ENCODE results near the gene DIP2A. TPM values are rescaled to one million over a fixed set of nuclear protein-coding genes. Genes with fewer than 3 reads are reported as not detected.

The DIP2A gene
- total and polyA plus RNA-seq, 2 of the 8 experiments (the other 6 are each of a cell fraction or from before 2014, with no cell fraction given), result 16.0 to 27.1 TPM

- Histone ChIP-seq H3K23me2 (ENCODE audit: low read depth, low read length) (no peaks in the 10 kb centered on the region), H2BK12ac (ENCODE audit: low read depth, low read length) (no peak overlapping the region), H2AK5ac (ENCODE audit: low read depth, low read length) (no peak overlapping the region), H3K9me3 (ENCODE audit: insufficient read depth in 2 of 2, low read depth in 1 of 2, low read length in 1 of 2) (no peaks in the 10 kb centered on the region), H3K23ac (ENCODE audit: insufficient read length) (no peak overlapping the region), H4K20me1 (replicated peaks in 1 of 2; ENCODE audit: control insufficient read depth in 1 of 2, insufficient read depth in 2 of 2, low read length in 2 of 2) (no peaks in the 10 kb centered on the region), H3K79me1 (ENCODE audit: low read depth, low read length) (no peaks in the 10 kb centered on the region; the same call in 1 of the 2 replicates), H3K14ac (ENCODE audit: insufficient read length) (no peak overlapping the region), H3K4me2 (ENCODE audit: insufficient read depth in 1 of 2, low read depth in 2 of 2, low read length in 2 of 2) (no peak overlapping the region), H4K5ac (ENCODE audit: insufficient read length, low read depth, low read length) (no peak overlapping the region), H2BK20ac (ENCODE audit: low read length) (no peak overlapping the region), H2BK120ac (replicated peaks; ENCODE audit: low read depth, low read length) (no peak overlapping the region), H2AFZ (ENCODE audit: low read length) (no peak overlapping the region), H3K56ac (replicated peaks; ENCODE audit: insufficient read length, low read depth, low read length) (no peak overlapping the region), H3K9ac (replicated peaks in 1 of 4; ENCODE audit: extremely low read depth in 1 of 4, low read depth in 3 of 4, low read length in 3 of 4) (no peak overlapping the region), H3K36me3 (ENCODE audit: control insufficient read depth in 2 of 4, insufficient read depth in 4 of 4, low read length in 3 of 4) (peaks cover 0 to 18% (median 6%) of the 10 kb centered on the region in 4 experiments; a peak in 6 of 8 replicates), H3K27ac (ENCODE audit: low read depth, low read length) (no peak overlapping the region), H3K4me1 (replicated peaks in 1 of 4; ENCODE audit: control insufficient read depth in 3 of 4, insufficient read depth in 4 of 4, low read length in 3 of 4) (peaks cover 3 to 10% (median 6%) of the 10 kb centered on the region in 4 experiments), H2BK15ac (ENCODE audit: low read length) (no peak overlapping the region), H2BK5ac (ENCODE audit: low read depth, low read length) (no peak overlapping the region), H3K79me2 (ENCODE audit: control insufficient read depth in 1 of 2, insufficient read depth in 2 of 2, low read length in 2 of 2) (no peaks in the 10 kb centered on the region), H3K27me3 (replicated peaks in 1 of 4; ENCODE audit: control insufficient read depth in 3 of 4, extremely low read depth in 1 of 4, insufficient read depth in 3 of 4, low read length in 3 of 4) (no peaks in the 10 kb centered on the region), H4K91ac (replicated peaks; ENCODE audit: insufficient read length, low read length) (no peak overlapping the region), H3K4me3 (ENCODE audit: extremely low read depth in 1 of 4, insufficient read depth in 2 of 4, low read depth in 3 of 4, low read length in 4 of 4) (no peak overlapping the region), H3K18ac (ENCODE audit: extremely low read depth, low read length) (no peak overlapping the region), H4K8ac (ENCODE audit: extremely low read depth, insufficient read depth, low read length) (no peak overlapping the region), H3K4ac (replicated peaks; ENCODE audit: insufficient read length, low read depth, low read length) (no peak overlapping the region)
- CTCF ChIA-PET (ENCODE audit: partially characterized antibody), result interaction anchor here (1.1 to 1.6 kb wide), 3 partner anchors 10 to 87 kb away, joined by 3 to 6 read pairs (median 4); a partner anchor contains a TSS
- no peak for DNase-seq (ENCODE audit: low read depth in 1 of 2, low spot score in 2 of 2)
- 93% methylated on average over 22 of the region's 39 CpGs; no CpG with 5 or more reads in 1 of the 2 experiments for WGBS, 2 experiments (ENCODE audit: extremely low coverage in 1 of 2, insufficient coverage in 1 of 2, insufficient read length in 1 of 2, insufficient replicate concordance in 2 of 2, low coverage in 1 of 2, low lambda C conversion rate in 2 of 2, missing lambda C conversion rate in 1 of 2)
- POLR2A ChIA-PET (ENCODE audit: partially characterized antibody), result interaction anchor here (1.0 to 2.5 kb wide), 2 partner anchors 9 to 99 kb away, joined by 3 to 7 read pairs; no protein-coding TSS in a partner anchor
- FAIRE-seq, result no peak
- TF ChIP-seq RBBP5 (IDR thresholded peaks at IDR 0.05; ENCODE audit: borderline replicate concordance, low read depth, low read length), result no peak
- TF ChIP-seq BCL11A (IDR thresholded peaks at IDR 0.05; ENCODE audit: low read depth in 2 of 2, low read length in 2 of 2), result no peak
- TF ChIP-seq SP2 (IDR thresholded peaks at IDR 0.05; ENCODE audit: low read length), result no peak
- TF ChIP-seq TAF7 (optimal IDR thresholded peaks at IDR 0.05; ENCODE audit: borderline replicate concordance, low read depth, low read length), result no peak
- no peak for TF ChIP-seq E2F6 (IDR thresholded peaks at IDR 0.05)
Measured at GRCh38 chr21:46412521-46413364, 45.9 kb upstream of the DIP2A start.
